ENCODE results near the gene TGFBR3L. TPM values are rescaled to one million over a fixed set of nuclear protein-coding genes. Genes with fewer than 3 reads are reported as not detected.

TGFBR3L gene
- total and polyA plus RNA-seq, 3 donors from 2014 or later, result 1.2 to 2.2 TPM; not detected in 1

DNA sequence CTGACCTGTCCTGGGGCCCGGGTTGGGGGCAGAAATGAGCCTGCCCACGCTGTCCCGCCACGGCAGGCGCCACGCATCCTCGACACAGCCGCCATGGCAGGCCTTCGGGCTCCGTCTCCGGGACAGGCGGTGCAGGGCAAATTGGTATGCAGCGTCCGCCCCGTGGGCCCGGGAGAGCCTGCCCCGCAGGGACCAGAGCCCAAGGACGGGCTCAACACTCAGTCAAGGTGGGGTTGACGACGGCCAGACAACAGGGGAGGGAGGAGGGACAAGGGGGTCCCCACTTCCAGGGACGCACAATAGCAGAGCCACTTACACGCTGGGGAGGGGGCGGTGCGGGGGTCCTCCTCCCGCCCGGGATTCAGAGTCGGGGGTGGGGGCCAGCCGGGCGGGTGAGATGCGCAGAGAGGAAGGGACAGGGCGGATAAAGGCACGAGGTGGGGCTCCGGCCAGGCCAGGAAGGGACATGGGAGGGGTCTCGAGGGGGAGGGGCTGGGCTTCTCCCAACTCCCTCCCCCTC is 10.1 kb downstream of the TGFBR3L start:
- Histone ChIP-seq H3K4me3 (peak overlapping the region; percentile 44 to 52), H3K36me3 (ENCODE audit: low read depth, missing control alignments) (no peaks in the 10 kb centered on the region), H3K27me3 (no peaks in the 10 kb centered on the region), H3K27ac (peak overlapping the region in 1 of 2 donors; percentile 11), H3K4me1 (peaks cover 61% of the 10 kb centered on the region), H3K9me3 (no peaks in the 10 kb centered on the region)
- TF ChIP-seq, protein P1, sequence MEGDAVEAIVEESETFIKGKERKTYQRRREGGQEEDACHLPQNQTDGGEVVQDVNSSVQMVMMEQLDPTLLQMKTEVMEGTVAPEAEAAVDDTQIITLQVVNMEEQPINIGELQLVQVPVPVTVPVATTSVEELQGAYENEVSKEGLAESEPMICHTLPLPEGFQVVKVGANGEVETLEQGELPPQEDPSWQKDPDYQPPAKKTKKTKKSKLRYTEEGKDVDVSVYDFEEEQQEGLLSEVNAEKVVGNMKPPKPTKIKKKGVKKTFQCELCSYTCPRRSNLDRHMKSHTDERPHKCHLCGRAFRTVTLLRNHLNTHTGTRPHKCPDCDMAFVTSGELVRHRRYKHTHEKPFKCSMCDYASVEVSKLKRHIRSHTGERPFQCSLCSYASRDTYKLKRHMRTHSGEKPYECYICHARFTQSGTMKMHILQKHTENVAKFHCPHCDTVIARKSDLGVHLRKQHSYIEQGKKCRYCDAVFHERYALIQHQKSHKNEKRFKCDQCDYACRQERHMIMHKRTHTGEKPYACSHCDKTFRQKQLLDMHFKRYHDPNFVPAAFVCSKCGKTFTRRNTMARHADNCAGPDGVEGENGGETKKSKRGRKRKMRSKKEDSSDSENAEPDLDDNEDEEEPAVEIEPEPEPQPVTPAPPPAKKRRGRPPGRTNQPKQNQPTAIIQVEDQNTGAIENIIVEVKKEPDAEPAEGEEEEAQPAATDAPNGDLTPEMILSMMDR (IDR thresholded peaks at IDR 0.05), result no peak
- no peak for TF ChIP-seq POLR2A (IDR thresholded peaks at IDR 0.05)
- no peak for DNase-seq
- intact Hi-C loops (cut with DNase I; ENCODE audit: low total_unique reads), result no loop called here
- 36 to 58% methylated on average over 12 to 29 of the region's 34 CpGs for WGBS, 2 donors

DNA sequence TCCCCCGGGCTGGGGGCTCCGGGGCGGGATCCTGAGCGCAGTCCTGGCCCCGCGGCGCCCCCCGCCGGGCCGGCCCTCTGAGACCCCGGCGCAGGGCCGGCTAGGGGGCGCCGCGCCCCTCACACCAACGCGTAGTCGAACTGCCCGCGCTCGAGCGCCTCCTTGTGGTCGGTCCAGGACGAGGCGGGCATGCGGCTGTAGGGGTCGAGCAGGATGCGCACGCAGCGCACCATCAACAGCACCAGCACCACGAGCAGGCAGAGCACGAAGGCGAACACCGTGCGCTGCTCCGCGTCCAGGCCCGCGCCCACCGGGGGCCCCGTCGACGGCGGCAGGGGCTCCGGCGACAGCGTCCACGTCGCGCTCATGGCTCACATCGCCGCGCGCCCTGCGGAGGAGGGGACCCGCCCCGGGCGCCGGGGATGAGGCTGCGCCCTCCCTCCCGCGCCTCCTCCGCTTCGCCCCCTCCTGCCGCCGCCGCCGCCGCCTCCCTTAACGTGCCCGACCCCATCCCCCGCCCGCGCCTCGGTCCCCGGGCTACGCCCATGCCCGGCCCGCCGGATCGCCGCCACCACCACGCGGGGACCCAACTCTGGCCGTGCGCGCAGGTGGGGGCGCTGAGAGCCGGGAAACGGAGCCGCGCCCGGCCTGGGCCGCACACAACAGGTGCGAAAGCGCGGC is 10.7 kb downstream of the TGFBR3L start:
- DNase-seq, result peak; percentile 89
- Histone ChIP-seq H3K4me3 (peak overlapping the region; percentile 44 to 52), H3K27me3 (no peaks in the 10 kb centered on the region), H3K36me3 (ENCODE audit: low read depth, missing control alignments) (no peaks in the 10 kb centered on the region), H3K9me3 (no peaks in the 10 kb centered on the region), H3K4me1 (peaks cover 60% of the 10 kb centered on the region), H3K27ac (no peak overlapping the region)
- TF ChIP-seq POLR2A (IDR thresholded peaks at IDR 0.05), result no peak
- TF ChIP-seq, protein P1 (IDR thresholded peaks at IDR 0.05), result peak; percentile 75 to 82 (median 79)
- intact Hi-C loops (cut with DNase I; ENCODE audit: low total_unique reads), result no loop called here
- WGBS, 2 donors, result 2% methylated on average over 59 of the region's 98 CpGs; no CpG with 5 or more reads in 1 of the 2 donors

DNA sequence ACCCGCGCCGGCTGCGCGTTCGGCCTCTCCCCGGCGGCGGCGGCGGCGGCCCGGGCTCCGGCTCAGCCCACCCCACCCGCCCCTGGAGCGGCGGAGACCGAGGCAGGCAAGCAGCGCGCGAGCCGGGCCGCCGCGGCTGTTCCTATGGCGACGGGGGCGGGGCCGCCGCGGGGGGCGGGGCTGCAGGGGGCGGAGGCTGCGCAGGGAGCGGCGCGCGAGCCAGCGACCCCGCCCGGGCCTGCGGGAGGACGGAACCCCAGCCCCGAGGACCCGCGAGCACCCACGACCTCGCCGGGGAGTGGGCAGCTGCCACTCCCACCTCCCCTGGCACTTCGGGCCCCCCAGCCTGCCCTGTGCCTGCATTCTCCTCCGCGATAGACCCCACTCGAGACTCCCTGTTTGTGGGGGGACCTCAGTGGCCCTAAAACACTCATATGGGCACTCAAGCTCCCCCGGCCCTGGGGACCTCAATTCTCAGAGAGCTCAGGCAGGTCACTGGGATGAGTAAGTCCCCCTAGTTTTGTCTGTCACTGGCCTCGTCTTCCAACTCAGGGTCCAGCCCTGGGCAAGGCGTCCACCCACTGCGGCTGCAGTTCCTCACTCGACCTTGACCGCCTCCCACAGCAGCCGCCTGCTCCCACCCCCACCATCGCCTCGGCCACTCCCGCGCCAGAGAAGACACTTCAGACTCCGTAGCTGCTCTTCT is 11.5 kb downstream of the TGFBR3L start, which contains the start of gene CTXN1:
TSS of gene CTXN1 (minus strand) at position 115 of the 706 bp plus-strand sequence. CDS start 597 bp downstream, outside the sequence.
- peak; percentile 83 for DNase-seq
- Histone ChIP-seq H3K4me1 (peaks cover 59% of the 10 kb centered on the region), H3K27me3 (no peaks in the 10 kb centered on the region), H3K36me3 (ENCODE audit: low read depth, missing control alignments) (no peaks in the 10 kb centered on the region), H3K9me3 (no peaks in the 10 kb centered on the region), H3K4me3 (peak within 1 kb of the TSS; percentile 51 to 52), H3K27ac (peak within 1 kb of the TSS; percentile 0 to 66)
- TF ChIP-seq, protein P1 (IDR thresholded peaks at IDR 0.05), result peak in 2 of 3 experiments; percentile 11 to 14
- TF ChIP-seq POLR2A (IDR thresholded peaks at IDR 0.05), result no peak
- intact Hi-C loops (cut with DNase I; ENCODE audit: low total_unique reads), result no loop called here
- 2 to 19% methylated on average over 9 to 18 of the region's 65 CpGs for WGBS, 2 donors

DNA sequence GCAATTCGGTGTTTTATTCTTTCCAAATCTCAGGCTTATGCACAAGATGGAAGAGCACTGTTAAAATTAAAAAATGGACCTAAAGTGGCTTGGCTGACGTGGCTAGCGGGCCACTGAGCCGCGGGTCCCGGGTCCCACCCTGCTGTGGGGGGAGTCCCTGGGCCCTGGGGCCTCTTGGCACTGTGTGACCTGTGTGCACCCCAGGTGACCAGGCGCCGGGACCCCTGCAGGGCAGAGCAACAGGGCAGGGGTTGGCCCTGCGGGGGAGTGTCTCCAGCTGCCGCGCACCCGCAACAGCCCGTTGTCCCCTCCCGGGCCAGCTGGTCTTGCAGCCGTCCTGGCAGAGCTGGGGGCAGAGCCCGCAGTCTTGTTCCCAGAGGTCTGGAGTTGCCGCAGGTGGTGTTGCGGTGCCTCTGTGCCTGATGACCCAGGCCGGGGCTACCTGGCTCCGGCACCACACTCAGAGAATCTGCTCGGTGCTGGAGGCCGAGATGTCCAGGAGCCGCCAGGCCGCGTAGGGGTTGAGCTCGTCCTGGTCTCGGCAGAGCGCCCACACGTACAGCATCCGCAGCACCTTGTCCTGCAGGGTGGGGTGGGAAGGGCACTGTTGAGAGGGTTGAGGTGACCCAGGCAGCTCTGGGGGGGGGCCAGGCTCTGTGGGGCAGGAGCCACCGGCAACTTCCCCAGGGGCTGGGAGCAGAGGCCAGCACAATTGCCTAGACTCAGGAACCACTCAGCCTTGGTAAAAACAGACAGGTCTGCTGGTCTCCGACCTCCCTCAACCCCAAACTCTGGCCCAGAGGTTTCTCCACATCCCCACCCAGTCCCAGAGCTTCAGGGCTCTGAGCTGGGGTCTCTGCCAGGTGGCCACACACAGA is 12.3 kb downstream of the TGFBR3L start:
- Histone ChIP-seq H3K4me3 (no peak overlapping the region), H3K36me3 (ENCODE audit: low read depth, missing control alignments) (no peaks in the 10 kb centered on the region), H3K9me3 (no peaks in the 10 kb centered on the region), H3K4me1 (peaks cover 51% of the 10 kb centered on the region), H3K27ac (peak overlapping the region; percentile 66 to 74), H3K27me3 (no peaks in the 10 kb centered on the region)
- WGBS, 2 donors, result 44 to 51% methylated on average over 11 to 32 of the region's 32 CpGs
- DNase-seq, result no peak
- intact Hi-C loops (cut with DNase I; ENCODE audit: low total_unique reads), result no loop called here
- TF ChIP-seq, protein P1 (IDR thresholded peaks at IDR 0.05), result peak in 1 of 3 experiments; percentile 2
- TF ChIP-seq POLR2A (IDR thresholded peaks at IDR 0.05), result no peak

All from testis (tissue), 3 donors.